ENCODE measurements around the gene ZIC1. TPM values are rescaled to one million over a fixed set of nuclear protein-coding genes. Genes with fewer than 3 reads are reported as not detected.
A peak's percentile ranks its signal among the peaks of the same experiment; 100 is the strongest.

Gene ZIC1
- total and polyA plus RNA-seq, 2 of the 4 experiments (the other 2 are of a cell fraction), result not detected

- H4K5ac ChIP-seq (ENCODE audit: low read depth, low read length), result no peak overlapping the region
- H3K79me1 ChIP-seq (ENCODE audit: low read depth in 1 of 2, low read length in 2 of 2), result no peaks in the 10 kb centered on the region
- no peak overlapping the region for H3K23ac ChIP-seq (ENCODE audit: low read depth, low read length)
- no peak overlapping the region for H3K14ac ChIP-seq (replicated peaks; ENCODE audit: low read depth, low read length)
- H3K4me2 ChIP-seq (ENCODE audit: low read depth, low read length), result peak overlapping the region; percentile 80
- H3K56ac ChIP-seq (ENCODE audit: extremely low read depth, insufficient read depth, low read length), result no peak overlapping the region
- H2AK5ac ChIP-seq (ENCODE audit: low read depth, low read length), result no peak overlapping the region
- no TSS peak for BruUV-seq (replicated peaks)
- DNase-seq (peak; percentile 39), ATAC-seq (ENCODE audit: low read depth) (no peak)
- WGBS, 2 experiments (ENCODE audit: extremely low coverage in 2 of 2, insufficient read length in 1 of 2), result 2% methylated on average over 34 of the region's 61 CpGs; no CpG with 5 or more reads in 1 of the 2 experiments
- dilution Hi-C loops (cut with HindIII; ENCODE audit: low sequenced_read_pairs, unreplicated experiment), result no loop called here
- H3K9ac ChIP-seq (ENCODE audit: low read depth, low read length), result no peak overlapping the region
- no peak overlapping the region for H3K18ac ChIP-seq (ENCODE audit: low read depth, low read length)
- POLR2A ChIA-PET (ENCODE audit: unreplicated experiment), result no interaction called here
- no peaks in the 10 kb centered on the region for H3K36me3 ChIP-seq (ENCODE audit: control insufficient read depth, insufficient read depth, low read length)
- CTCF ChIA-PET, result interaction anchor here (1.1 kb wide), 1 partner anchor 8 kb away, joined by 4 read pairs; no protein-coding TSS in a partner anchor
- H3K9me1 ChIP-seq (ENCODE audit: insufficient read depth, low read length), result 0 out of 2 replicates have a peak, but pooled peaks cover 3% of the 10 kb centered on the region
- peaks cover 93% of the 10 kb centered on the region for H3K27me3 ChIP-seq (ENCODE audit: control insufficient read depth, insufficient read depth, low read length)
- H3K4me3 ChIP-seq (ENCODE audit: insufficient read depth, low read depth, low read length), result peak overlapping the region; percentile 17; the same call in 1 of the 2 replicates
- H3K4ac ChIP-seq (ENCODE audit: low read depth, low read length), result no peak overlapping the region
- H2AK9ac ChIP-seq (replicated peaks; ENCODE audit: low read depth, low read length, poor library complexity), result peak overlapping the region; percentile 2
- H2BK5ac ChIP-seq (ENCODE audit: low read depth, low read length, poor library complexity, severe bottlenecking), result no peak overlapping the region
- H3K9me3 ChIP-seq (ENCODE audit: control insufficient read depth, insufficient read depth, low read length), result peaks cover 22% of the 10 kb centered on the region
- H2BK120ac ChIP-seq (ENCODE audit: low read depth, low read length), result no peak overlapping the region
- no peak overlapping the region for H2BK20ac ChIP-seq (ENCODE audit: low read depth, low read length)
- no peak overlapping the region for H3K27ac ChIP-seq (ENCODE audit: insufficient read depth, low read length)
- in situ Hi-C loops (cut with MboI; ENCODE audit: low sequenced_read_pairs), result no loop called here
- 0 out of 2 replicates have a peak, but pooled peaks cover 3% of the 10 kb centered on the region for H4K20me1 ChIP-seq (ENCODE audit: insufficient read depth, low read length)
- intact Hi-C loops (cut with micrococcal nuclease), result no loop called here
- H2BK15ac ChIP-seq (ENCODE audit: low read depth, low read length), result no peak overlapping the region
- peak overlapping the region; percentile 75 for H2AFZ ChIP-seq (replicated peaks; ENCODE audit: low read length, poor library complexity)
- H4K91ac ChIP-seq (ENCODE audit: insufficient read depth, low read depth, low read length), result no peak overlapping the region
- TF ChIP-seq CHD1 (IDR thresholded peaks at IDR 0.05; ENCODE audit: low read depth, low read length) (no peak), MAFK (IDR thresholded peaks at IDR 0.05; ENCODE audit: low read depth, low read length) (no peak), RCOR1 (IDR thresholded peaks at IDR 0.05; ENCODE audit: insufficient replicate concordance, low read length) (no peak), BHLHE40 (IDR thresholded peaks at IDR 0.05; ENCODE audit: low read depth, low read length) (no peak), NFE2L2 (IDR thresholded peaks at IDR 0.05; ENCODE audit: low read depth, low read length) (no peak), FOS (IDR thresholded peaks at IDR 0.05; ENCODE audit: low read depth, low read length) (no peak)
- TF ChIP-seq, protein P1, sequence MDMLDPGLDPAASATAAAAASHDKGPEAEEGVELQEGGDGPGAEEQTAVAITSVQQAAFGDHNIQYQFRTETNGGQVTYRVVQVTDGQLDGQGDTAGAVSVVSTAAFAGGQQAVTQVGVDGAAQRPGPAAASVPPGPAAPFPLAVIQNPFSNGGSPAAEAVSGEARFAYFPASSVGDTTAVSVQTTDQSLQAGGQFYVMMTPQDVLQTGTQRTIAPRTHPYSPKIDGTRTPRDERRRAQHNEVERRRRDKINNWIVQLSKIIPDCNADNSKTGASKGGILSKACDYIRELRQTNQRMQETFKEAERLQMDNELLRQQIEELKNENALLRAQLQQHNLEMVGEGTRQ (IDR thresholded peaks at IDR 0.05; ENCODE audit: low read depth, low read length), result no peak
- TF ChIP-seq, protein P2, sequence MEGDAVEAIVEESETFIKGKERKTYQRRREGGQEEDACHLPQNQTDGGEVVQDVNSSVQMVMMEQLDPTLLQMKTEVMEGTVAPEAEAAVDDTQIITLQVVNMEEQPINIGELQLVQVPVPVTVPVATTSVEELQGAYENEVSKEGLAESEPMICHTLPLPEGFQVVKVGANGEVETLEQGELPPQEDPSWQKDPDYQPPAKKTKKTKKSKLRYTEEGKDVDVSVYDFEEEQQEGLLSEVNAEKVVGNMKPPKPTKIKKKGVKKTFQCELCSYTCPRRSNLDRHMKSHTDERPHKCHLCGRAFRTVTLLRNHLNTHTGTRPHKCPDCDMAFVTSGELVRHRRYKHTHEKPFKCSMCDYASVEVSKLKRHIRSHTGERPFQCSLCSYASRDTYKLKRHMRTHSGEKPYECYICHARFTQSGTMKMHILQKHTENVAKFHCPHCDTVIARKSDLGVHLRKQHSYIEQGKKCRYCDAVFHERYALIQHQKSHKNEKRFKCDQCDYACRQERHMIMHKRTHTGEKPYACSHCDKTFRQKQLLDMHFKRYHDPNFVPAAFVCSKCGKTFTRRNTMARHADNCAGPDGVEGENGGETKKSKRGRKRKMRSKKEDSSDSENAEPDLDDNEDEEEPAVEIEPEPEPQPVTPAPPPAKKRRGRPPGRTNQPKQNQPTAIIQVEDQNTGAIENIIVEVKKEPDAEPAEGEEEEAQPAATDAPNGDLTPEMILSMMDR (conservative IDR thresholded peaks at IDR 0.05; ENCODE audit: low read depth, low read length), result no peak
- no peak overlapping the region for H4K8ac ChIP-seq (ENCODE audit: low read depth in 2 of 2, low read length in 2 of 2)
- H3K4me1 ChIP-seq (ENCODE audit: control insufficient read depth, insufficient read depth, low read length), result no peaks in the 10 kb centered on the region
Observed at GRCh38 chr3:147410526-147411237, 1.5 kb downstream of the ZIC1 start.

Measured in IMR-90 (cell line).